ENCODE measurements around the gene ACOT7. TPM values are rescaled to one million over a fixed set of nuclear protein-coding genes. Genes with fewer than 3 reads are reported as not detected.

The ACOT7 gene
- total and polyA plus RNA-seq, 7 donors = 2.3 to 12.4 (median 4.1) TPM

- Histone ChIP-seq H3K36me3 (ENCODE audit: insufficient read depth in 1 of 2, low read depth in 1 of 2) (no peaks in the 10 kb centered on the region), H3K4me3 (no peak overlapping the region), H3K27ac (no peak overlapping the region), H3K9me3 (no peaks in the 10 kb centered on the region), H3K4me1 (peaks cover 11% of the 10 kb centered on the region), H3K27me3 (ENCODE audit: insufficient read depth in 3 of 3, low read length in 2 of 3) (no peaks in the 10 kb centered on the region)
- ATAC-seq (no peak), DNase-seq (no peak)
- 91 to 95% (median 93%) methylated on average over 31 of the region's 31 CpGs for WGBS, 3 donors
- TF ChIP-seq CTCF (IDR thresholded peaks at IDR 0.05) = no peak
- intact Hi-C loops (cut with DNase I) = no loop called here
Observed at GRCh38 chr1:6279613-6280383, 113.8 kb downstream of the ACOT7 start.

DNA sequence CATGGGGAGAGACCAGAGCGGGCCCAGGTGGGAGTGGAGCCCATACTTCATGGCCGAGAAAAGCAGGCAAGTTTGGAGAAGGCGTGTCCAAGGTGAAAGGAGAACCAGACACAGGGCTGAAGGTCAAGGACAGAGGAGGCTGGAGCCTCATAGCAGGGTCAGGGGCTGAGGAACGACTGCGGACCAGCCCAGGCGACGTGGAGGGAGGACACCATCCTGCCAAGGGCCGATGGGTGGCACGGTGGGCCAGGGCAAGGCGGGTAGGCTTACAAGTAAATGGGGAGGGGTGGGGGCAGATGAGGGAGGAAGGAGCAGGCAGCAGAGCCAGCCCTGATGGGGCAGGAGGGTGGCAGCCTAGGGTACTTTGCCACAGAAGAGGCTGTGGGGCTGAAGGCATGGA is 114.5 kb downstream of the ACOT7 start:
- no peak for ATAC-seq
- Histone ChIP-seq H3K4me1 (peaks cover 11% of the 10 kb centered on the region), H3K27me3 (ENCODE audit: insufficient read depth in 3 of 3, low read length in 2 of 3) (no peaks in the 10 kb centered on the region), H3K36me3 (ENCODE audit: insufficient read depth in 1 of 2, low read depth in 1 of 2) (no peaks in the 10 kb centered on the region), H3K27ac (no peak overlapping the region), H3K4me3 (no peak overlapping the region), H3K9me3 (no peaks in the 10 kb centered on the region)
- DNase-seq = no peak
- WGBS, 3 donors = 95 to 99% (median 98%) methylated on average over 10 of the region's 10 CpGs
- intact Hi-C loops (cut with DNase I) = no loop called here
- TF ChIP-seq CTCF (IDR thresholded peaks at IDR 0.05) = no peak

DNA sequence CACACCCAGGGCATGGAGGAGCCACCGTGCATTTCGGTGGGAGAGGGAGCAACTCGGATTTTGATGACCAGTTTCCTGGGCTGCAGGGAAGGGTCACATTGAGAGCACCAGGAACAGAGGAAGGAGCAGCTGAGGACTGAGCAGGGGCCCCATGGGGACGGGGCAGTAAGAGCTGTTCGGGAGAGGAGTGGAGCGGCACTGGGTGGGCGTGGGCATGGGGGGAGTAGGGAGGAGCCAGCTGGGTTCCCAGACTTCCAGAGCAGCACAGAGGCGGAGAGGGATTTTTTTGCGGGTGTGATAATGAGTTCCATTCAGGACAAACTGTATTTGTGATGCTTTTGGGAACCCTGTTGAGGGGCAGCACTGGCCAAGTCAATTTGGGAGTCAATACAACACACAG is 115.3 kb downstream of the ACOT7 start:
- intact Hi-C loops (cut with DNase I) = no loop called here
- H3K36me3 ChIP-seq (ENCODE audit: insufficient read depth in 1 of 2, low read depth in 1 of 2) = no peaks in the 10 kb centered on the region
- peaks cover 11% of the 10 kb centered on the region for H3K4me1 ChIP-seq
- ATAC-seq (no peak), DNase-seq (no peak)
- H3K27ac ChIP-seq = no peak overlapping the region
- H3K9me3 ChIP-seq = no peaks in the 10 kb centered on the region
- WGBS, 3 donors = 76 to 85% (median 81%) methylated on average over 9 of the region's 9 CpGs
- TF ChIP-seq CTCF (IDR thresholded peaks at IDR 0.05) = no peak
- no peaks in the 10 kb centered on the region for H3K27me3 ChIP-seq (ENCODE audit: insufficient read depth in 3 of 3, low read length in 2 of 3)
- H3K4me3 ChIP-seq = no peak overlapping the region

GRCh38 chr1:6276811-6277555 is 116.6 kb downstream of the ACOT7 start:
- DNase-seq (no peak), ATAC-seq (peak in 1 of 4 donors; percentile 4)
- Histone ChIP-seq H3K27ac (no peak overlapping the region), H3K27me3 (ENCODE audit: insufficient read depth in 3 of 3, low read length in 2 of 3) (no peaks in the 10 kb centered on the region), H3K4me1 (peaks cover 11% of the 10 kb centered on the region), H3K36me3 (ENCODE audit: insufficient read depth in 1 of 2, low read depth in 1 of 2) (no peaks in the 10 kb centered on the region), H3K4me3 (no peak overlapping the region), H3K9me3 (no peaks in the 10 kb centered on the region)
- intact Hi-C loops (cut with DNase I) = no loop called here
- 82 to 85% (median 82%) methylated on average over 20 of the region's 20 CpGs for WGBS, 3 donors
- no peak for TF ChIP-seq CTCF (IDR thresholded peaks at IDR 0.05)

All from psoas muscle (tissue), 8 donors.